Endodermal cell (in vitro differentiated cells): ENCODE results near the gene CACNA2D1. TPM values are rescaled to one million over a fixed set of nuclear protein-coding genes. Genes with fewer than 3 reads are reported as not detected.

ENCODE experiments used
- DNase-seq: peaks from one replicate; pipeline ENCODE4 v3.0.0-alpha.2; 2017
- H3K27ac ChIP-seq: 2 replicates; pipeline ENCODE4 v1.5.1; 2013; ENCODE audit warnings: mild to moderate bottlenecking, low read depth, low read length, moderate library complexity
- H3K27me3 ChIP-seq: 2 replicates; pipeline ENCODE4 v1.6.1; 2013; ENCODE audit warnings: mild to moderate bottlenecking, low read length, moderate library complexity; ENCODE audit not compliant: insufficient read depth, control insufficient read depth, poor library complexity, severe bottlenecking
- H3K36me3 ChIP-seq: 2 replicates; pipeline ENCODE4 v1.7.0; 2013; ENCODE audit warnings: mild to moderate bottlenecking, low read length, moderate library complexity; ENCODE audit not compliant: control insufficient read depth, insufficient read depth
- H3K4me1 ChIP-seq: one replicate; pipeline ENCODE4 v1.7.0; 2013; ENCODE audit warnings: low read length; ENCODE audit not compliant: control insufficient read depth, insufficient read depth
- H3K4me3 ChIP-seq: 2 replicates; pipeline ENCODE4 v1.5.1; 2013; ENCODE audit warnings: mild to moderate bottlenecking, low read length, moderate library complexity
- H3K9ac ChIP-seq: 2 replicates; pipeline ENCODE4 v1.6.1; 2013; ENCODE audit warnings: mild to moderate bottlenecking, low read length, moderate library complexity; ENCODE audit not compliant: poor library complexity, severe bottlenecking; ENCODE audit errors: extremely low read depth
- H3K9me3 ChIP-seq: 2 replicates; pipeline ENCODE4 v1.6.1; 2013; ENCODE audit warnings: mild to moderate bottlenecking, low read length, moderate library complexity; ENCODE audit not compliant: control insufficient read depth
- H3K27ac Mint-ChIP-seq: 2 replicates; pipeline ENCODE4 v1.8.0; 2020; ENCODE audit warnings: mixed read lengths
- H3K27me3 Mint-ChIP-seq: 2 replicates; pipeline ENCODE4 v1.8.0; 2021; ENCODE audit warnings: mild to moderate bottlenecking, mixed read lengths; ENCODE audit not compliant: insufficient read depth
- H3K36me3 Mint-ChIP-seq: 2 replicates; pipeline ENCODE4 v1.8.0; 2020; ENCODE audit warnings: low read depth, mixed read lengths
- H3K4me1 Mint-ChIP-seq: 2 replicates; pipeline ENCODE4 v1.8.0; 2020; ENCODE audit warnings: mixed read lengths
- H3K4me3 Mint-ChIP-seq: 2 replicates; pipeline ENCODE4 v1.8.0; 2020; ENCODE audit warnings: mild to moderate bottlenecking, moderate library complexity, mixed read lengths
- H3K9me3 Mint-ChIP-seq: 2 replicates; pipeline ENCODE4 v1.8.0; 2020; ENCODE audit warnings: mild to moderate bottlenecking, mixed read lengths
- WGBS, 2 experiments: methylation state at CpG; one replicate each; pipeline versions ENCODE4 v1.1.5 to v1.1.7; 2013; ENCODE audit warnings: missing lambda C conversion rate in 2 of 2, mixed read lengths in 1 of 2; ENCODE audit not compliant: insufficient coverage in 1 of 2, insufficient read length in 1 of 2; 5-methylcytosine and 5-hydroxymethylcytosine counted together
- total RNA-seq, 2 donors: library from RNA; stranded (reverse); fragmentation: NEBNext Ultra II Directional in 1 of 2; extraction: Animal tissue kit (Norgen Biotek cat#: 25700) in 1 of 2; gene quantifications; 2 replicates in 1 of 2; 3 replicates in 1 of 2; pipeline ENCODE4 v1.2.1, GENCODE V29; 2021
- TF ChIP-seq, protein P1 (sequence below): fragments of 200-600 bp; sonication (generic); conservative IDR thresholded peaks from 2 replicates; pipeline ENCODE4 v1.5.0; 2021; ENCODE audit warnings: antibody characterized with exemption, mild to moderate bottlenecking

Gene CACNA2D1
- total RNA-seq, 2 donors from 2014 or later = 16.9 to 26.8 TPM

DNA sequence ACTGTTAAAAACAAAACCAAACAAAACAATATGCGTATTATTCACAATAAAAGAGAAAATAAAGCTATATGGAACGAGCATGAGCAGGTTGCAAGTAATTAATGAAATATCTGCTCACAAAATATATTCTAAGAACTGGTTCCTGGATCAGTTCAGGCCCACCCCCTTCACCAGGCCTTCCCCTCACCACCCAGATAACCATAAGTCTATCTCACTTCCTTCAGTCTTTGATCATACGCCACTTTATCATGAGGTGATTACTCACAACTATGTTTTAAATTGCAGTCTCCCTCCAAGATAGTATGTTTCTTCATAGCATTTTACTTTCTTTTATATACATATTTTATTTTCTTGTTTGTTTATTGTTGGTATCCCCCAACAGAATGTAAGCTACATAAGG, 410.7 kb downstream of the CACNA2D1 start:
- no peak overlapping the region for H3K4me3 Mint-ChIP-seq
- WGBS, 2 experiments = 93 to 100% methylated on average over 1 to 3 of the region's 3 CpGs
- H3K36me3 Mint-ChIP-seq = peaks cover 3% of the 10 kb centered on the region
- no peak overlapping the region for H3K27ac ChIP-seq
- H3K4me1 Mint-ChIP-seq = peaks cover 3% of the 10 kb centered on the region
- TF ChIP-seq, protein P1, sequence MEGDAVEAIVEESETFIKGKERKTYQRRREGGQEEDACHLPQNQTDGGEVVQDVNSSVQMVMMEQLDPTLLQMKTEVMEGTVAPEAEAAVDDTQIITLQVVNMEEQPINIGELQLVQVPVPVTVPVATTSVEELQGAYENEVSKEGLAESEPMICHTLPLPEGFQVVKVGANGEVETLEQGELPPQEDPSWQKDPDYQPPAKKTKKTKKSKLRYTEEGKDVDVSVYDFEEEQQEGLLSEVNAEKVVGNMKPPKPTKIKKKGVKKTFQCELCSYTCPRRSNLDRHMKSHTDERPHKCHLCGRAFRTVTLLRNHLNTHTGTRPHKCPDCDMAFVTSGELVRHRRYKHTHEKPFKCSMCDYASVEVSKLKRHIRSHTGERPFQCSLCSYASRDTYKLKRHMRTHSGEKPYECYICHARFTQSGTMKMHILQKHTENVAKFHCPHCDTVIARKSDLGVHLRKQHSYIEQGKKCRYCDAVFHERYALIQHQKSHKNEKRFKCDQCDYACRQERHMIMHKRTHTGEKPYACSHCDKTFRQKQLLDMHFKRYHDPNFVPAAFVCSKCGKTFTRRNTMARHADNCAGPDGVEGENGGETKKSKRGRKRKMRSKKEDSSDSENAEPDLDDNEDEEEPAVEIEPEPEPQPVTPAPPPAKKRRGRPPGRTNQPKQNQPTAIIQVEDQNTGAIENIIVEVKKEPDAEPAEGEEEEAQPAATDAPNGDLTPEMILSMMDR = no peak
- H3K4me1 ChIP-seq = peaks cover 8% of the 10 kb centered on the region
- no peaks in the 10 kb centered on the region for H3K27me3 ChIP-seq
- H3K9me3 Mint-ChIP-seq = no peaks in the 10 kb centered on the region
- no peak for DNase-seq
- H3K4me3 ChIP-seq = no peak overlapping the region
- no peak overlapping the region for H3K9ac ChIP-seq
- H3K27me3 Mint-ChIP-seq = no peaks in the 10 kb centered on the region
- no peaks in the 10 kb centered on the region for H3K9me3 ChIP-seq
- no peak overlapping the region for H3K27ac Mint-ChIP-seq
- H3K36me3 ChIP-seq = no peaks in the 10 kb centered on the region

DNA sequence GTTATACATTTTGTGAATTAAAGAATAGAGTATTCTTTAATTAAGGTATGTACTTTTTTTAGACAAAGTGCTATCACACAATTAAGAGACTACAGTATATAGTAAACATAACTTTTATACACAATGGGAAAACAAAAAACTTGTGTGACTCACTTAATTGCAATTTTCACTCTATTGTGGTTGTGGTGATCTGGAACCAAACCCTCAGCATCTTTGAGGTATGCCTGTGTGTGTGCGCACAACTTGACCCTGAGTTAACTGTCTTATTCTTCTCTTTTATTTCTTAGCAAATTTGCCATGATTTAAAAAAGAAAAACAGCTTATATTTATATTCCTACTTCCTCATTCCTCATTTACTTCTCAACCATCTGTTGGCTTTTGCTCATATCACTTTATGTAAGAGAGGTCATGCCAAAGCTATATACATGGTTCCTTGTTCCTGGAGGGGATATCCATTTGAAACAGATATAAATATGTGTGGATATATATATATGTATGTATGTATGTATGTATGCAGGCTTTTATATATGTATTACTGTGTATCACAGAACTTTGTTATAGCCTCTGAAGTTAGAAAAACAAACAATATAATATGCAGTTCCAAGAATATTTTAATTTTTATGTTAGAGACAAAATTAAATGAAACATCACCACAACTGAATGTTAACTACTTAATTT, 414.2 kb downstream of the CACNA2D1 start:
- H3K27me3 ChIP-seq = no peaks in the 10 kb centered on the region
- no peaks in the 10 kb centered on the region for H3K9me3 ChIP-seq
- H3K4me1 ChIP-seq = peaks cover 8% of the 10 kb centered on the region
- H3K9me3 Mint-ChIP-seq = no peaks in the 10 kb centered on the region
- no peak overlapping the region for H3K4me3 ChIP-seq
- H3K4me3 Mint-ChIP-seq = no peak overlapping the region
- H3K36me3 ChIP-seq = no peaks in the 10 kb centered on the region
- no peak overlapping the region for H3K27ac ChIP-seq
- no peak for DNase-seq
- no peak overlapping the region for H3K9ac ChIP-seq
- WGBS, 2 experiments = 94% methylated on average over 1 of the region's 1 CpG; no CpG with 5 or more reads in 1 of the 2 experiments
- H3K36me3 Mint-ChIP-seq = no peaks in the 10 kb centered on the region
- H3K27me3 Mint-ChIP-seq = no peaks in the 10 kb centered on the region
- TF ChIP-seq, protein P1 = no peak
- peaks cover 3% of the 10 kb centered on the region for H3K4me1 Mint-ChIP-seq
- no peak overlapping the region for H3K27ac Mint-ChIP-seq

DNA sequence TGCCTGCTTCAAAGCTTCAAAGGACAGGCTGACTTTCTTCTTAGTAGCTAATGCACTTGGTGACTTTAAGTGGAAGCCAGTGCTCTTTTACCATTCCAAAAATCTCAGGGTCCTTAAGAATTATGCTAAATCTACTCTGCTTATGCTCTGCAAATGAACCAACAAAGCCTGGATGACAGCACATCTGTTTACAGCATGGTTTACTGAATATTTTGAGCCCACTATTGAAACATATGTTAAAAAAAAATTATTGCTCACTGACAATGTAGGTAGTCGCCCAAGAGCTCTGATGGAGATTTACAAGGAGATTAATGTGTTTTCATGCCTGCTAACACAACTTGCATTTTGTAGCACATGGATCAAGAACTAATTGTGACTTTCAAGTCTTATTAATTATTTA, 415.5 kb downstream of the CACNA2D1 start:
- 75 to 94% methylated on average over 1 of the region's 1 CpG for WGBS, 2 experiments
- Histone ChIP-seq H3K9me3 (no peaks in the 10 kb centered on the region), H3K36me3 (no peaks in the 10 kb centered on the region), H3K9ac (no peak overlapping the region), H3K4me3 (no peak overlapping the region), H3K27ac (no peak overlapping the region), H3K27me3 (no peaks in the 10 kb centered on the region), H3K4me1 (peaks cover 2% of the 10 kb centered on the region)
- TF ChIP-seq, protein P1 = no peak
- no peaks in the 10 kb centered on the region for H3K27me3 Mint-ChIP-seq
- no peak for DNase-seq
- no peaks in the 10 kb centered on the region for H3K4me1 Mint-ChIP-seq
- no peak overlapping the region for H3K4me3 Mint-ChIP-seq
- no peak overlapping the region for H3K27ac Mint-ChIP-seq
- no peaks in the 10 kb centered on the region for H3K36me3 Mint-ChIP-seq
- H3K9me3 Mint-ChIP-seq = no peaks in the 10 kb centered on the region
